Astrocyte of the cerebellum (primary cell): ENCODE data around the gene NOP53.

Source experiments
- DNase-seq: peaks from one replicate; pipeline ENCODE4 v3.0.0-alpha.2; 2011; ENCODE audit warnings: low read depth
- H3K4me3 ChIP-seq: 2 replicates; pipeline ENCODE4 v1.5.1; 2011; ENCODE audit warnings: mild to moderate bottlenecking, low read depth, low read length, moderate library complexity
- in situ Hi-C: cut with HindIII; loops from 2 replicates; pipeline ENCODE4 v1.10.0; 2017; ENCODE audit warnings: low sequenced_read_pairs
- TF ChIP-seq, protein P1 (sequence below): IDR thresholded peaks from 2 replicates; pipeline ENCODE4 v1.5.1; 2012; ENCODE audit warnings: low read length, low read depth, moderate library complexity, mild to moderate bottlenecking; ENCODE audit errors: missing control alignments

NOP53 gene

DNA sequence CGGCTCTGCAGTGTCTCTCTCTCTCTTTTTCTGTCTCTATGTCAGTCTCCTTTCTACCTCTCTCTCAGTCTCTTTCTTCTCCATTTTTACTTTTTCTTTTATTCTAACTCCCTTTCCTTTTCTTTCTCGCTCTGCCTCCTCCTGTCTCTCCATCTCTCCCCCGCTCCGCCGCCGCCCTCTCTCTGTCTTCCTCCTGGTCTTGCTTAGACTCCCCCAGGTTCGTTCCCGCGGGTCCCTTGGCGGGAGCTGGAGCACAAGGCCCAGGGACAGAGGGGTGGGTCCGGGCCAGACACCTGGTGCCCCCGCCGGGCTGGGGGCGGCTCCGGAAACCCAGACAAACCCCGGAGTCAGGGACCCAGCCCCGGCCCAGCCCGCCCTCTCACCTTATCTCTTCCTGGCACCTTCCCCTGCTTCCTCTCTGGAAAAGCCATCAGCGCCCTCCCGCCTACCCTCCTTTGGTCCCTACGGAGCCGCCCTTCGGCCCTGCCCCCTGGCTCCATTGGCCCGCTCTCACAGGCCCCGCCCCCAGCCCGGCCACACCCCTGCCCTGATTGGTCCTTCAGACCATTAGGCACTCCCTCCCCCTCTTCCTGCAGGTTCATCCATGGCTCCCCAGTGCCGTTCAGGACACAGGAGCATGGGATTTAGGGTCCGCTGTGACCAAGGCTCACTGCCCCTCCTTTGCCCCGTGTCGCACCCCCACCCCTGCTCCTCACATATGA, 15.4 kb upstream of the NOP53 start:
- in situ Hi-C loops = no loop called here
- peak overlapping the region; percentile 25 for H3K4me3 ChIP-seq
- TF ChIP-seq, protein P1, sequence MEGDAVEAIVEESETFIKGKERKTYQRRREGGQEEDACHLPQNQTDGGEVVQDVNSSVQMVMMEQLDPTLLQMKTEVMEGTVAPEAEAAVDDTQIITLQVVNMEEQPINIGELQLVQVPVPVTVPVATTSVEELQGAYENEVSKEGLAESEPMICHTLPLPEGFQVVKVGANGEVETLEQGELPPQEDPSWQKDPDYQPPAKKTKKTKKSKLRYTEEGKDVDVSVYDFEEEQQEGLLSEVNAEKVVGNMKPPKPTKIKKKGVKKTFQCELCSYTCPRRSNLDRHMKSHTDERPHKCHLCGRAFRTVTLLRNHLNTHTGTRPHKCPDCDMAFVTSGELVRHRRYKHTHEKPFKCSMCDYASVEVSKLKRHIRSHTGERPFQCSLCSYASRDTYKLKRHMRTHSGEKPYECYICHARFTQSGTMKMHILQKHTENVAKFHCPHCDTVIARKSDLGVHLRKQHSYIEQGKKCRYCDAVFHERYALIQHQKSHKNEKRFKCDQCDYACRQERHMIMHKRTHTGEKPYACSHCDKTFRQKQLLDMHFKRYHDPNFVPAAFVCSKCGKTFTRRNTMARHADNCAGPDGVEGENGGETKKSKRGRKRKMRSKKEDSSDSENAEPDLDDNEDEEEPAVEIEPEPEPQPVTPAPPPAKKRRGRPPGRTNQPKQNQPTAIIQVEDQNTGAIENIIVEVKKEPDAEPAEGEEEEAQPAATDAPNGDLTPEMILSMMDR = no peak
- DNase-seq = no peak

DNA sequence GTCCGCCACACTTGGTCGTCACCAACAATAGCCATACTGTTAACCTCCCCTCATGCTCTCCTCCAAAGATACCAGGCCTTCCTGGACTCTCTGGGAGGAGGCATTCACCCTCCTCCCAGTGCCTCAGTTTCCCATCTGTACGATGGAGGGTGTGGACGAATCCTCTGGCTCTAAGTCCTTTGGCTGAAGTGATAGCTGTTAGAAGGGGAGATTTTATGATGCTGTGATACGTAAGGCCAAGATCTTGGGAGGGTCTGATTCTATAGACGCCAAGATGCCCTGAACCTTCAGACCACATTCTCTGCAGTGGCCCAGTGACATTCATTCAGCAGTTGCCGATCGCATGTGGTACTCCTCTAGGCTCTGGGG, 14.8 kb upstream of the NOP53 start:
- no peak overlapping the region for H3K4me3 ChIP-seq
- no peak for DNase-seq
- TF ChIP-seq, protein P1 = no peak
- in situ Hi-C loops = no loop called here

DNA sequence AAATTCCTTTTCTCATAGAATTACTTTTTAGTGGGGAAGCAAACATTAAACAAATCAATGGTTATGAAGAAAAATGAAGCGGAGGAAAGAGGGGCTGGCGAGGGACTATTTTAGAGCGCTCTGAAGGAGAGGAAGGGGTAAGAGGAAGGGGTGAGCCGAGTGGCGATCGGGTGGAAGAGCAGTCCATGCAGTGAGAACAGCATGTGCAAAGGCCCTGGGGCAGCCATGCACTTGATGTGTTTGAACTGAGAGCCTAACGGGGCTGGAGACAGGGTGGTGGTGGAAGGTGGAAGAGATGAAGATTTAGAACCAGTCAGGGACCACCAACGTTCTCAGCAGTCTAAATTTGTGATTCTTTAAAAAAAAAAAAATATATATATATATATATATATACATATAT, 14.4 kb upstream of the NOP53 start:
- H3K4me3 ChIP-seq = no peak overlapping the region
- no peak for DNase-seq
- TF ChIP-seq, protein P1 = no peak
- in situ Hi-C loops = no loop called here

DNA sequence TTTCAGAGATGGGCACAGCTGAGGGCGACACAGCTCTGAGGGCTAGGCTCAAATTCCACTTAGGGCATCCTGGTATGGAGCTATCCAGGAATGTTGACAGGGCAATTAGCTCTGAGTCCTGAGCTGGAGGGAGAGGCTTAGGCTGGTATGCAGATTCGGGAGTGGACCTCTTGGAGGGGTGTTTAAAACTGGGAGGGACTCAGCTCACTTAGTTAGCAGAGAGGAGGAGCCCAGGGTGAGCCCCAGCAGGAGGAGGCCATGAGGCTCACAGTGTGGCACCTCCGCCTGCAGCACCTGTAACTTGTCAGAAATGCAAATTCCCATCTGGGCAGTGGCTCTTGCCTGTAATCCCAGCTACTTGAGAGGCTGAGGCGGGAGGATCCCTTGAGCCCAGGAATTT, 10.2 kb upstream of the NOP53 start:
- TF ChIP-seq, protein P1 = no peak
- DNase-seq = no peak
- in situ Hi-C loops = no loop called here
- no peak overlapping the region for H3K4me3 ChIP-seq

DNA sequence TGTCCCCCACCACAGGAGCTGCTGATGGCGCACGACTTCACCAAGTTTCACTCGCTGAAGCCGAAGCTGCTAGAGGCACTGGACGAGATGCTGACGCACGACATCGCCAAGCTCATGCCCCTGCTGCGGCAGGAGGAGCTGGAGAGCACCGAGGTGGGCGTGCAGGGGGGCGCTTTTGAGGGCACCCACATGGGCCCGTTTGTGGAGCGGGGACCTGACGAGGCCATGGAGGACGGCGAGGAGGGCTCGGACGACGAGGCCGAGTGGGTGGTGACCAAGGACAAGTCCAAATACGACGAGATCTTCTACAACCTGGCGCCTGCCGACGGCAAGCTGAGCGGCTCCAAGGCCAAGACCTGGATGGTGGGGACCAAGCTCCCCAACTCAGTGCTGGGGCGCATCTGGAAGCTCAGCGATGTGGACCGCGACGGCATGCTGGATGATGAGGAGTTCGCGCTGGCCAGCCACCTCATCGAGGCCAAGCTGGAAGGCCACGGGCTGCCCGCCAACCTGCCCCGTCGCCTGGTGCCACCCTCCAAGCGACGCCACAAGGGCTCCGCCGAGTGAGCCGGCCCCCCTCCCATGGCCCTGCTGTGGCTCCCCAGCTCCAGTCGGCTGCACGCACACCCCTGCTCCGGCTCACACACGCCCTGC, 4.4 kb upstream of the NOP53 start:
- H3K4me3 ChIP-seq = no peak overlapping the region
- in situ Hi-C loops = no loop called here
- TF ChIP-seq, protein P1 = no peak
- no peak for DNase-seq

DNA sequence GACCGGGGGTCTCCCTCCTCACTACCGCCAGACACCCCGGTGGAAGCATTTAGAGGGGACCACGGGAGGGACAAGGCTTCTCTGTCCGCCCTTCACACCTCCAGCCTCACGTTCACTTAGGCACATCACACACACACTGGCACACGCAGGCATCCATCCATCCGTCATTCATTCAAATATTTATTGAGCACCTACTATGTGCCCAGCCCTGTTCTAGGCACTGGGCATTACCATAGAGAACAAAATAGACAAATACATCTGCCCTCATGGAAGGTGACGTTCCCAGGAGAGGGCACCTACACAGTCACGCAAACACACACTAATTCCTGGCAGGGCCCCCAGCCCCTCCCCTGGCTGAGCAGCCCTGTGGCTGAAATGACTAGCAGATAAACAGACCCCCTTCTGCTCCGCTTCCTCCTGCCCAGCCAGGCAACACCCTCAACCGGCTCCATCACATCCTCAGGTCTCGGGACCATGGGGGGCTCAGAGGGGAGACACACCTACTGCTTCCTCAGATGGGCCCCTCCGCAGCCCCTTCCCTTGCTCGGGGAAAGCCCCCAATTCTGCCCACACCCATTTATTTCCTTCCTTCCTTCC, 3.7 kb upstream of the NOP53 start:
- in situ Hi-C loops = no loop called here
- H3K4me3 ChIP-seq = no peak overlapping the region
- no peak for DNase-seq
- TF ChIP-seq, protein P1 = no peak
